GM18907 (cell line): ENCODE measurements around the gene NT5C3A.
"Not testable (repeated sequence)": the region's sequence is repeated elsewhere in the genome, so short reads cannot be mapped to it uniquely, and the experiment has no call there.

Source experiments
- ATAC-seq: cut with Tn5 transposase; IDR thresholded peaks from one replicate; pipeline ENCODE4 v1.9.1; 2021; ENCODE audit warnings: mild to moderate bottlenecking, moderate library complexity; ENCODE audit not compliant: unreplicated experiment

NT5C3A gene

DNA sequence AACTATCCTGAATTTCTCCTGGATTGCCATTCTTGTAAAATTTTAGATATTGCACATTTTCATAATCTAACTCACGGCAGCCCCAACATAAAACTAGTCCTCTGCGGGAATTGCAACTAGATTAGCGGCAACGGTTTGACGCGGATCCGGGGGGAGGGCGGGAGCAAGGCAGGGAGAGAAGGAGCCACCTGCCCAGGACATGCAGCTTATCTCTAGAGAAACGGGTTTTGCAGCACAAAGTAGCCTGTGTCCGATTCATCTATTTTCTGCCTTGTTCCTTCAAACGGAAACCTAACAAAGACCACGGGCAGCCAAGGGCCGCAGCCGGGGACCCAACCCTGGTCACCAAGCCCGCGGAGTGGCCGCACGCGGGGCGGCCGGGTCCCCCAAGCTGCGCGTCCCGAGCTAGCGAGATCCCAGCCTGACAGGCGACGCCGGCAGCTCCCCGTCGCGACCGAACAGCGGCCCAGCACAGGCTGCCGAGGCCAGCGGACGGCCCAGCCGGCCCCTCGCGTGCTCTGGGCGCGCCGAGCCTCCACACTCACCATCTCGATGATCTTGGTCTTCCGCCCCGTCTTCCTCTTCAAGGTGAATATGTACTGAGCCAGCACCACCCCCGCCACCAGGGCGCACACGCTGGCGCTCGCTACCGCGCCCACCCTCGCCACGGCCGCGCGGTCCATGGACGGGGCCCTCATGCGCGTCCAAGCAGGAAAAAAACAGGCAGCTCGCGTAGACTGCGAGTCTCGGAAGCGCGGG lies at the start of gene NT5C3A:
TSS of gene NT5C3A (minus strand) at position 754 of the 759 bp plus-strand sequence. CDS start at position 683, 71 bp downstream.
- peak; percentile 28 for ATAC-seq

GRCh38 chr7:33111614-33112013 lies 49.0 kb upstream of the NT5C3A start:
- no peak for ATAC-seq

GRCh38 chr7:33109758-33110238 lies 47.2 kb upstream of the NT5C3A start:
- no peak for ATAC-seq

DNA sequence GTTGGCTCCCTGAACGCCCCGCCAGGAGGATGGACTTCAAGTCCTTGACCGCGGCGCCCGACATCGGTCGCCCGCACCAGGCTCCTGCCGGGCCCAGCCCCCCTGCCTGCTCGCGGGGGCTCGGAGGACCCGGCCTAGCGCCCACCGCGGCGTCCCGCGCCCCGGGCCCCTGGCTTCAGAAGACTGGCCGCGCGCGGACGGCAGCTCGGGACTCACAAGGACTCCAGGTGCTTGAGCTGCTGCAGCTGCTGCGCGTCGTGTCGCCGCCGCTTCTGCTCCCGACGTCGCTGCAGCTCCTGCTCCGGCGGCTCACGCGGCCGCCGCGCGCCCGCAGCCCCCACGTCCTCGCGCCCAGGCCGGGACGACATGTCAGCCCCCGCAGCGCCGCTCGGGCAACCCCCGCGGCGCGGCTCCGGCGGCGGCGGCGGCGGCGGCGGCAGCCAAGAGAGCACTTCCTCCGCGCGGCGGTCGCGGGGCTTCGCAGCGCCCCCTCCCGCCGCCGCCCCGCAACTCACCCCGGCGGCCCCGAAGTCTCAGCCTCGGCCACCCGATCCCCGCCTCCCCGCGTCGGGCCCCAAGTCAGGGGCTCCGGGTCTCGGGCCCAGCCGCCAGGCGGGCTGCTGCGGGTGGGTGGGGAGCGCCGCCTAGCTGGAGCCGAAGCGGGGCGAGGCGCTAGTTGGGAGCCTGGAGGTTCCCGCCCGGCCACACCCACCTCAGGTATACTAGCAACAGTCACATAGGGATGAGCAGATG lies 46.6 kb upstream of the NT5C3A start, which contains the start of gene RP9:
TSS of gene RP9 (minus strand) at position 400 of the 753 bp plus-strand sequence. CDS start at position 368, 32 bp downstream.
- ATAC-seq, result peak; percentile 88

DNA sequence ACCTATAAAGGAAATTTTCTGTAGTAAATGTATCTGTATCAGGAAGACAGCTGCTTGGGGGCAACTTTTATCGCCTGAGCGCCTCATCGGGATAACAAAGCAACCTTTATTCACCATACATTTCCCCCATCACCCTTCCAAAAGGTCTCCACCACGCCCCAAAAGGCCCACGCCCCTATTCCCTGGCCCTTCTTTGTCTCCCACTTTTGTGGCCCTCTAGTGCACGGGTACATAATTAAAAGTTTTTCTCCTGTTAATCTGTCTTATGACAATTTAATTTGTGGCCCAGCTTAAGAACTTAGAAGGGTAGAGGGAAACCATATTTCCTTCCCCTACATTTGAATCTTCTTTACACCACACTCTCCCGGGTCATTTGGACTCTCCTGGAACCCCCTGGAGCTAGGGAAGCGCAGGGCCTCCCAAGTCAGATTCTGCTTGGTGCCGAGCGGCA lies 46.0 kb upstream of the NT5C3A start:
- ATAC-seq, result peak; percentile 19

DNA sequence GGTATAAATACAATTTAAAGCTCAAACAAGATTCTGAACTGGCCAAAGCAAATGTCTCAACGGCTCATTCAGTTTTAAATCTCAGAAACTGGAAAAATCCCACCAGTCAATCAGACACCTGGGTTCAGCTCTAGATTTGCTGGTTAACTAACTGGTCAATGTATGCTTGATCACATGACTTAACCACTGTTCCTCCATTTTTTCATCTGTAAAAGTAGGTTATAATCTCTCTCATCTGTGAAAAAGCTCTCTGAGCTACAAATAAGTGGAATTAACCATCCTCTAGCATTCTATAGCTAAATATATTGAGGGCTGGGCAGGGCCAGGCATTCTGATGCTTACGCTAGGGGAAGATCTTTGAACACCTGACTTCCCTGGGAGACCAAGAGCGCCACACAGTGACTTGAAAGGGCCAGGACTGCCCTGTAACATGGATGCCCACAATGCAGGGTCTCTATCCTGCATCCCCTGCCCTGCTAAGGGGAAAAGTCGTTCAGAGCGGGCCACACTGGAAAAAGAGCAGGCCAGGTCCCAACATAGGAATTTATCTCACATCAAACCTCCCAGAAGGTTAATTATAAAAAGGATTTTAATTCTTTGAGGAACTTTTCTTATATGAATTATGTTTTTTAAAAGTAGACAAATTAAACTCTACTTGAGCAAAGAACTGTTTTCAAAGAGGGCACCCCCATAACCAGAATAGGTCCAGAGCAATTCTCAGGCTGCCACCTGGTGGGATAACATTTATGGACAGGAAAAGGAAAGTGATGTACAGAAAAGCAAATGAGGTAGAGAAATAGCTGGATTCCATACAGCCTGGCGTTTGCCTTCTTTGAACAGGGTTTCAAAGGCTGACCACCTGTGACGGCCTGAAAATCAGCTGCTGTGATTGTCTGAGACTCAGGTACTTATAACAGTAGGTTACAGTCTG lies 44.8 kb upstream of the NT5C3A start:
- ATAC-seq, result peak; percentile 46

GRCh38 chr7:33101906-33102305 lies 39.3 kb upstream of the NT5C3A start:
- ATAC-seq, result no peak

DNA sequence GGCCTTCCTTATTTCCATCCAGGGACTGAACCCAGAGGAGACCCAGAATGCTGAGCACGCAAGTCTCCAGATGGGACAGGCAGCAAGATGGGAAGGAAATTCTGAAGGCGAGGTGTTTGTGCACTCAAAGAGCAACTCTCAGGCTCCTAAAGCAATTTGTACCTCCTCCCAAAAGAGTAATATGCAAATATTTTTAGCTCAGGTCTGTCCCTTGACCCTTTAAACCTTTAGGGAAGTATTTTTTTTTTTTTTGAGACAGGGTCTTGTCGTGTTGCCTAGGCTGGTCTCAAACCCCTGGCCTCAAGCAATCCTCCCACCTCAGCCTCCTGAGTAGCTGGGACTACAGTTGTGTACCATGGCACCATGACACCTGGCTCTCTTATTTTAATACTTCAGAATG lies 38.2 kb upstream of the NT5C3A start:
- ATAC-seq, result no peak

GRCh38 chr7:33099154-33099940 lies 36.8 kb upstream of the NT5C3A start:
- ATAC-seq, result no peak

DNA sequence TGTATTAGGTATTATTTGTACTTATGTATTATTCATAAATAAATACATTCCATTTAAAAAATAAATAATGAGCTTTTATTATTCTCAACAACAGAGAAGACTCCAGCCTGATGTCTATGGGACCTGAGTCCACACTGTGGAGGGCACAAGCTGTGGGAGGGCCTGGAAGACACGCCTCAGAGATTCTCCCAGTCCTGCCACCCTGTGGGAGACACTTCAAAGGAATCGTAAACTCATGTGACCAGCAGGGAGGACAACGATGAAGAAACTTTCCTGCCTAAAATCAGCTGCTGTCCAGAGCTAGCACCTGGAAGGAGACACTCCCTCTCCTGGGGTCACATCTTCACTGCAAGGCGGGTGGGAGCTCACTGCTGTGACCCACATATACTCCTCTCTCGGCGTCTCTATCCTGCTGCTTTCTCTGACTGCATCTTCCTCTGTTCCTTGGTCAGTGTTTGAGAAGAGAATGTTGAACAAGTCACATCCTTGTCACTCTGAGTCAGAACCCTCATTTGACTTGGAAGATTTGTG lies 32.2 kb upstream of the NT5C3A start:
- ATAC-seq, result not testable (repeated sequence)

DNA sequence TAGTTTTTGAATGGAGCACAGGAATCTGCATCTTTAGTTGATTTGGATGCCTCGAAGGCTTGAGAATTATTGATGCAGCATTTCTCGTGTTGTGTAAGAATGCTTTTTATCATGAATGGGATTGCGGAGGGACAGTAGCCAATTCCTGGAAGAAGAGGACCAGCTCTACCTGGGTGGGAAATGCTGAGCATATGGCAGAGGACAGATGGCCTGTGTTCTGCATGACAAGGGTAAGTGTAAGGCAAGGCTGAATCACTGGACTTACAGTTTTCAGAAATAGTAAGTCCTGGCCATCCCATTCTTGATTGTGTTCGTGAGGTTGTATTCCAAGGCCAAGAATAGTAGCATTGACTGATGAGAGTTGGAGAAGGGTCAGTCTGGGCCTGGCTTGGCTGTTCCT lies 30.7 kb upstream of the NT5C3A start:
- no peak for ATAC-seq

GRCh38 chr7:33091641-33092191 lies 29.1 kb upstream of the NT5C3A start:
- no peak for ATAC-seq

DNA sequence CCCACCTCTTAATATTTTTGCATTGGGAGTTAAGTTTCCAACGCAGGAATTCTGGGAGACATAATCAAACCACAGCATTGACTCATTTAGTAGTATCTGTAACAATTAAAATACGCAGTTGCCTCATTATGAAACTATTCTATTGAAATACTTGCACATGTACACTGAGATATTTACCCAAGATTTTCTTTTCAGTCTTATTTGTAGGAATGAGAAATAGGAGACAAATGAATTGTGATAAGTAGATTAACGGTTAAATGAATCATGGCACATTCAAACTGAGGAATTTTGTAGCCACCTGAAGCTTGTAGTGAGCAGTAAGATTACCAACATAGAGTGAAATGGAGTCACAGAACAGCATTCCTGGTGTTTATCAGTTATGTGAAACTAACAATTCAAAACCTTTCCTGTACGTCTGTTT lies 28.5 kb upstream of the NT5C3A start:
- no peak for ATAC-seq

DNA sequence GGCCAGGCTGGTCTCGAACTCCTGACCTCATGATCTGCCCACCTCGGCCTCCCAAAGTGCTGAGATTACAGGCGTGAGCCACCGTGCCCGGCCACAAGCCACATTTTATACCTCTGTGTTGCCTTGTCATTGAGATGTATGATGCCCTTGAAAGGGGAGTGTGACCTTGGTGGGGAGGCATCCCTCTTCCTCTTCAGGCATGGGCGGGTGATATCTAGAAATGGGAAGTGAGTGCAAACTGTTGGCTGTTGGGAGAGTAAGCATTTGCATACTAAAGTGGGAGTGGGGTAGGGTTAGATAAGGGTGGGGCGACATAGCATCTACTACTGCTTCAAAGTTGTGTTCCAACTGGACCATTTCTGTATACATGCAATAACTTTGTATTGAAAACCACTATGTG lies 26.6 kb upstream of the NT5C3A start:
- ATAC-seq, result no peak

- no peak for ATAC-seq
These were observed 25.3 kb upstream of the NT5C3A start for GRCh38 chr7:33087858-33088257.

DNA sequence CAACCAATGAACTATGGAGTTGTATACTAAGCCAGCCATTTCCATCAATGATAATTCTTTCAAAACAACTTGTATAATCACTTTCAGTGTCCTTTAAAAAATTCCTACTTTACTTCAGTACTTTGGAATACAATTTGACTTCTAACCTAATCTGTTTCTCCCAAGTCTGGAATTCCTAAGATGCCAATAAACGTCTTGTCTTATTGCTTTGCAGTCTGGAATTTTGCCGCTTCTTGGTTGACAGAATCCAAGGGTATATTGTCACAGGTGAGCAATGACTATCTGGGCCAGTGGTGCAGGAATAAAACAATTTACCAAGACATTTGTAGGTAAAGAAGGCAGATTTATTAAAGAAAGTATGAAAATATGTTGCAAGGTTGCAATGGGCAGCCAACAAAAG lies 24.8 kb upstream of the NT5C3A start:
- ATAC-seq, result no peak

GRCh38 chr7:33079763-33080690 lies 17.5 kb upstream of the NT5C3A start:
- ATAC-seq, result no peak

DNA sequence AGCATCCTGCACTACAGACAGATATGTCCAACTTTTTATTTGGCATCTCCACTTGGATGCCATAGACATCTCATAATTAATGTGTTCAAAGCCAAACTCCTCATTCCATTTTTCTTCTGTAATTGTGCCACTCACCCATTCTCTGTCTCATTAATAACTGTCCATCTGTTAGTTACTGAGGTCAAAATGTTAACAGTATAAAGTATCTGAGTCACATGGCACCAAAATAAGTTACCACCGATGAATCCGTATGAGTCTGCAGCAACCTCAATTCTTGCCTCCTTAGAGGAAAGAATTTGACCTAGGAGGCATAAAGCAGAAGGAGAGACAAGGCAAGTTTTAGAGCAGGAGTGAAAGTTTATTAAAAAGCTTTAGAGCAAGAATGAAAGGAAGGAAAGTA lies 16.5 kb upstream of the NT5C3A start:
- ATAC-seq, result no peak
